Type B pancreatic cell (in vitro differentiated cells): ENCODE data around the gene MGAT4A. TPM values are rescaled to one million over a fixed set of nuclear protein-coding genes. Genes with fewer than 3 reads are reported as not detected.
"Not testable (repeated sequence)": the region's sequence is repeated elsewhere in the genome, so short reads cannot be mapped to it uniquely, and the experiment has no call there.

Experiments
- DNase-seq: peaks from one replicate; pipeline ENCODE4 v3.0.0; 2021; ENCODE audit warnings: mixed read lengths; ENCODE audit not compliant: unreplicated experiment; ENCODE audit errors: extremely low spot score
- H3K27ac Mint-ChIP-seq: 2 replicates; pipeline ENCODE4 v1.8.0; 2021; ENCODE audit warnings: mild to moderate bottlenecking, mixed read lengths
- H3K27me3 Mint-ChIP-seq: 2 replicates; pipeline ENCODE4 v1.8.0; 2021; ENCODE audit warnings: mixed read lengths
- H3K36me3 Mint-ChIP-seq: 2 replicates; pipeline ENCODE4 v1.8.0; 2021; ENCODE audit warnings: mixed read lengths
- H3K4me1 Mint-ChIP-seq: one replicate; pipeline ENCODE4 v1.8.0; 2021; ENCODE audit warnings: mixed read lengths; ENCODE audit not compliant: unreplicated experiment
- H3K4me3 Mint-ChIP-seq: 2 replicates; pipeline ENCODE4 v1.8.0; 2021; ENCODE audit warnings: mild to moderate bottlenecking, mixed read lengths
- H3K9me3 Mint-ChIP-seq: 2 replicates; pipeline ENCODE4 v1.8.0; 2021; ENCODE audit warnings: mixed read lengths
- CTCF ChIP-seq: fragments of 200-600 bp; sonication (generic); conservative IDR thresholded peaks from 2 replicates; pipeline ENCODE4 v1.5.0; 2021; ENCODE audit warnings: antibody characterized with exemption, mild to moderate bottlenecking
- total RNA-seq: library from RNA; stranded (reverse); gene quantifications from 2 replicates; pipeline ENCODE4 v1.2.1, GENCODE V29; 2021; ENCODE audit warnings: low replicate concordance

The MGAT4A gene
- total RNA-seq, 1 donor from 2014 or later: 32.5 TPM

- Mint-ChIP-seq H3K27me3 (no peaks in the 10 kb centered on the region), H3K27ac (peak overlapping the region; percentile 10)
- no peak for DNase-seq
These were observed 124.5 kb downstream of the MGAT4A start for GRCh38 chr2:98606431-98606830.

GRCh38 chr2:98605076-98605475 is 125.9 kb downstream of the MGAT4A start:
- H3K27me3 Mint-ChIP-seq: no peaks in the 10 kb centered on the region
- H3K4me1 Mint-ChIP-seq: peaks cover 30% of the 10 kb centered on the region
- TF ChIP-seq CTCF: no peak
- no peak for DNase-seq
- H3K36me3 Mint-ChIP-seq: peaks cover 6% of the 10 kb centered on the region
- H3K27ac Mint-ChIP-seq: peak overlapping the region; percentile 12
- H3K4me3 Mint-ChIP-seq: peak overlapping the region; percentile 62
- H3K9me3 Mint-ChIP-seq: no peaks in the 10 kb centered on the region

More at GRCh38 chr2:98606431-98606830, 124.5 kb downstream of the MGAT4A start:
- Mint-ChIP-seq H3K4me1 (peaks cover 41% of the 10 kb centered on the region), H3K36me3 (peaks cover 17% of the 10 kb centered on the region), H3K9me3 (no peaks in the 10 kb centered on the region), H3K4me3 (peak overlapping the region; percentile 92)
- TF ChIP-seq CTCF: no peak

- peaks cover 10% of the 10 kb centered on the region for H3K36me3 Mint-ChIP-seq
- no peak overlapping the region for H3K27ac Mint-ChIP-seq
These were observed 126.4 kb downstream of the MGAT4A start for GRCh38 chr2:98604547-98604946.

GRCh38 chr2:98601532-98602132 is 129.3 kb downstream of the MGAT4A start:
- Mint-ChIP-seq H3K4me3 (no peak overlapping the region), H3K27ac (no peak overlapping the region), H3K36me3 (peaks cover 16% of the 10 kb centered on the region), H3K9me3 (no peaks in the 10 kb centered on the region), H3K27me3 (no peaks in the 10 kb centered on the region), H3K4me1 (peaks cover 12% of the 10 kb centered on the region)
- no peak for DNase-seq
- TF ChIP-seq CTCF: peak; percentile 79

More at GRCh38 chr2:98604547-98604946, 126.4 kb downstream of the MGAT4A start:
- no peak for TF ChIP-seq CTCF
- no peak overlapping the region for H3K4me3 Mint-ChIP-seq
- no peak for DNase-seq
- H3K27me3 Mint-ChIP-seq: no peaks in the 10 kb centered on the region
- peaks cover 24% of the 10 kb centered on the region for H3K4me1 Mint-ChIP-seq
- H3K9me3 Mint-ChIP-seq: no peaks in the 10 kb centered on the region

- Mint-ChIP-seq H3K4me1 (no peaks in the 10 kb centered on the region), H3K4me3 (no peak overlapping the region), H3K27me3 (no peaks in the 10 kb centered on the region), H3K9me3 (no peaks in the 10 kb centered on the region), H3K36me3 (peaks cover 25% of the 10 kb centered on the region), H3K27ac (no peak overlapping the region)
- DNase-seq: no peak
- no peak for TF ChIP-seq CTCF
These were observed 132.0 kb downstream of the MGAT4A start for GRCh38 chr2:98598781-98599428.

- H3K4me3 Mint-ChIP-seq, H3K4me1 Mint-ChIP-seq, H3K9me3 Mint-ChIP-seq, H3K27me3 Mint-ChIP-seq, DNase-seq, H3K27ac Mint-ChIP-seq: not testable (repeated sequence)
- peaks cover 31% of the 10 kb centered on the region for H3K36me3 Mint-ChIP-seq
These were observed 136.3 kb downstream of the MGAT4A start for GRCh38 chr2:98594665-98595064.
